ENCODE data around the gene NUBPL.

- TF ChIP-seq, protein P1, sequence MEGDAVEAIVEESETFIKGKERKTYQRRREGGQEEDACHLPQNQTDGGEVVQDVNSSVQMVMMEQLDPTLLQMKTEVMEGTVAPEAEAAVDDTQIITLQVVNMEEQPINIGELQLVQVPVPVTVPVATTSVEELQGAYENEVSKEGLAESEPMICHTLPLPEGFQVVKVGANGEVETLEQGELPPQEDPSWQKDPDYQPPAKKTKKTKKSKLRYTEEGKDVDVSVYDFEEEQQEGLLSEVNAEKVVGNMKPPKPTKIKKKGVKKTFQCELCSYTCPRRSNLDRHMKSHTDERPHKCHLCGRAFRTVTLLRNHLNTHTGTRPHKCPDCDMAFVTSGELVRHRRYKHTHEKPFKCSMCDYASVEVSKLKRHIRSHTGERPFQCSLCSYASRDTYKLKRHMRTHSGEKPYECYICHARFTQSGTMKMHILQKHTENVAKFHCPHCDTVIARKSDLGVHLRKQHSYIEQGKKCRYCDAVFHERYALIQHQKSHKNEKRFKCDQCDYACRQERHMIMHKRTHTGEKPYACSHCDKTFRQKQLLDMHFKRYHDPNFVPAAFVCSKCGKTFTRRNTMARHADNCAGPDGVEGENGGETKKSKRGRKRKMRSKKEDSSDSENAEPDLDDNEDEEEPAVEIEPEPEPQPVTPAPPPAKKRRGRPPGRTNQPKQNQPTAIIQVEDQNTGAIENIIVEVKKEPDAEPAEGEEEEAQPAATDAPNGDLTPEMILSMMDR (conservative IDR thresholded peaks at IDR 0.05; ENCODE audit: low read length) = no peak
- no peak for TF ChIP-seq EZH2phosphoT487 (IDR thresholded peaks at IDR 0.05; ENCODE audit: borderline replicate concordance)
Measured at GRCh38 chr14:31541702-31542101, 19.5 kb upstream of the NUBPL start.
